HepG2 (cell line): ENCODE data around the gene GALNT9. TPM values are rescaled to one million over a fixed set of nuclear protein-coding genes. Genes with fewer than 3 reads are reported as not detected.

Source experiments
- EED ChIP-seq: sonication (generic); formaldehyde crosslinking; IDR thresholded peaks from 2 replicates; pipeline ENCODE4 v1.5.0; 2020; ENCODE audit warnings: mild to moderate bottlenecking, missing genetic modification reagents
- NONO ChIP-seq, 2 experiments: fragments of 450-650 bp in 1 of 2; sonication (generic) in 1 of 2; formaldehyde crosslinking in 1 of 2; IDR thresholded peaks in 1 of 2; conservative IDR thresholded peaks in 1 of 2; 2 replicates each; pipeline versions ENCODE4 v1.6.1 to v1.8.0; 2017 to 2022; ENCODE audit warnings: mild to moderate bottlenecking in 1 of 2, missing genetic modification reagents in 1 of 2, moderate library complexity in 1 of 2
- PCBP2 ChIP-seq: fragments of 200-400 bp; formaldehyde crosslinking; optimal IDR thresholded peaks from 2 replicates; pipeline ENCODE3; 2018; ENCODE audit warnings: low read length, low read depth; ENCODE audit not compliant: poor library complexity, severe bottlenecking
- SRSF1 ChIP-seq: fragments of 200-400 bp; formaldehyde crosslinking; optimal IDR thresholded peaks from 2 replicates; pipeline ENCODE3; 2017; ENCODE audit warnings: mild to moderate bottlenecking, low read depth, low read length, moderate library complexity
- ZIK1 ChIP-seq: sonication (generic); formaldehyde crosslinking; IDR thresholded peaks from 2 replicates; pipeline ENCODE4 v1.5.0; 2020; ENCODE audit warnings: mild to moderate bottlenecking, low read depth, missing genetic modification reagents, borderline replicate concordance
- ZNF124 ChIP-seq: sonication (generic); formaldehyde crosslinking; IDR thresholded peaks from 2 replicates; pipeline ENCODE4 v1.4.0; 2020; ENCODE audit warnings: missing genetic modification reagents
- ZNF343 ChIP-seq: sonication (generic); formaldehyde crosslinking; IDR thresholded peaks from 2 replicates; pipeline ENCODE4 v1.4.0; 2020; ENCODE audit warnings: mild to moderate bottlenecking, missing genetic modification reagents
- polyA plus RNA-seq, 8 experiments: library from polyadenylated mRNA; depleted of rRNA in 3 of 8; stranded (reverse) in 7 of 8; unstranded in 1 of 8; fragments of >200 nt; fragmentation: Illumina TruSeq in 4 of 8; extraction: Trizol in 4 of 8; gene quantifications; 2 replicates each; pipeline versions ENCODE4 v1.2.1 to v1.2.3, GENCODE V29; 2011 to 2016; ENCODE audit warnings: low read depth in 4 of 8, missing spikeins in 1 of 8, mixed read lengths in 1 of 8; ENCODE audit not compliant: insufficient read depth in 1 of 8
- total RNA-seq, 5 experiments: library from RNA; depleted of rRNA; stranded (reverse); fragments of >200 nt; fragmentation: Illumina TruSeq; extraction: Trizol; gene quantifications; 2 replicates each; pipeline ENCODE4 v1.2.3, GENCODE V29; 2016; ENCODE audit warnings: low read depth in 1 of 5
- TF ChIP-seq, protein P1 (sequence below): sonication (generic); formaldehyde crosslinking; IDR thresholded peaks from 2 replicates; pipeline ENCODE4 v1.4.0; 2020; ENCODE audit warnings: missing genetic modification reagents, mild to moderate bottlenecking, borderline replicate concordance
- TF ChIP-seq, protein P2 (sequence below): sonication (generic); formaldehyde crosslinking; IDR thresholded peaks from 2 replicates; pipeline ENCODE4 v1.5.0; 2020; ENCODE audit warnings: mild to moderate bottlenecking, missing genetic modification reagents
- TF ChIP-seq, protein P3 (sequence below): sonication (generic); formaldehyde crosslinking; IDR thresholded peaks from 2 replicates; pipeline ENCODE4 v1.5.1; 2020; ENCODE audit warnings: mild to moderate bottlenecking, missing genetic modification reagents, moderate library complexity
- TF ChIP-seq, protein P4 (sequence below): IDR thresholded peaks from 2 replicates; pipeline ENCODE4 v1.6.1; 2018; ENCODE audit warnings: missing genetic modification reagents, mild to moderate bottlenecking, missing compliant biosample characterization
- TF ChIP-seq, protein P5 (sequence below), 2 experiments: fragments of 450-650 bp in 1 of 2; sonication (generic) in 1 of 2; formaldehyde crosslinking in 1 of 2; IDR thresholded peaks; 2 replicates each; pipeline versions ENCODE4 v1.6.1 to v1.8.0; 2016 to 2022; ENCODE audit warnings: antibody characterized with exemption in 1 of 2, mild to moderate bottlenecking in 1 of 2, missing genetic modification reagents in 1 of 2

The GALNT9 gene
- total and polyA plus RNA-seq, 2 of the 13 experiments (the other 11 are each of a cell fraction or from before 2014, with no cell fraction given) = 0.04 TPM; not detected in 1

DNA sequence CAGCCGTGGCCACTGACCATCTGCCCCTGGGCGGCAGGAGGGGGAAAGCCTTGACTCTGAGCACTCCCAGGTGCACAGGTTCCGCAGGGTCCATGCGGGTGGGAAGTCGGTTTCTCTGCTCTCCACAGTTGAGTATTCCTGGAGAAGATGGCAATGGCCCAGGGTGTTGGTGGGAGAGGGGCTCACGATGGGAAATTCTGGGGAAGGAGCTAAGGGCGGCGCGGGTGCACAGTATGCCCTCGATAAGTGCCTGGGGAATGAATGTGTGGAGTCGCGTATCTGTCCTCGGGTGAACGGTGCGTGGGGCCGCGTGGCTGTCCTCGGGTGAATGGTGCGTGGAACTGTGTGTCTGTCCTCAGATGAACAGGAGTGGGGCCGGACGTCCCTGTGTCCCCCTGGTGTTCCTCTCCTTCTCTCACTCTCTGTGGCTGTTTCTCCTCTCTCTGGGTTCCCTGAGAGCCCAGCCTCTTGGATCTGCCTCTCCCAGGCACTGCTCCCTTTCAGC is 147.1 kb downstream of the GALNT9 start (continued):
- TF ChIP-seq, protein P1, sequence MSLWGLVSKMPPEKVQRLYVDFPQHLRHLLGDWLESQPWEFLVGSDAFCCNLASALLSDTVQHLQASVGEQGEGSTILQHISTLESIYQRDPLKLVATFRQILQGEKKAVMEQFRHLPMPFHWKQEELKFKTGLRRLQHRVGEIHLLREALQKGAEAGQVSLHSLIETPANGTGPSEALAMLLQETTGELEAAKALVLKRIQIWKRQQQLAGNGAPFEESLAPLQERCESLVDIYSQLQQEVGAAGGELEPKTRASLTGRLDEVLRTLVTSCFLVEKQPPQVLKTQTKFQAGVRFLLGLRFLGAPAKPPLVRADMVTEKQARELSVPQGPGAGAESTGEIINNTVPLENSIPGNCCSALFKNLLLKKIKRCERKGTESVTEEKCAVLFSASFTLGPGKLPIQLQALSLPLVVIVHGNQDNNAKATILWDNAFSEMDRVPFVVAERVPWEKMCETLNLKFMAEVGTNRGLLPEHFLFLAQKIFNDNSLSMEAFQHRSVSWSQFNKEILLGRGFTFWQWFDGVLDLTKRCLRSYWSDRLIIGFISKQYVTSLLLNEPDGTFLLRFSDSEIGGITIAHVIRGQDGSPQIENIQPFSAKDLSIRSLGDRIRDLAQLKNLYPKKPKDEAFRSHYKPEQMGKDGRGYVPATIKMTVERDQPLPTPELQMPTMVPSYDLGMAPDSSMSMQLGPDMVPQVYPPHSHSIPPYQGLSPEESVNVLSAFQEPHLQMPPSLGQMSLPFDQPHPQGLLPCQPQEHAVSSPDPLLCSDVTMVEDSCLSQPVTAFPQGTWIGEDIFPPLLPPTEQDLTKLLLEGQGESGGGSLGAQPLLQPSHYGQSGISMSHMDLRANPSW (CRISPR knock-in tag) = no peak
- TF ChIP-seq ZNF343 (CRISPR knock-in tag) (no peak), PCBP2 (no peak), ZNF124 (CRISPR knock-in tag) (no peak), SRSF1 (no peak), EED (CRISPR knock-in tag) (no peak), NONO (IDR thresholded peaks at IDR 0.05) (no peak), NONO (CRISPR knock-in tag; conservative IDR thresholded peaks at IDR 0.05) (no peak), ZIK1 (CRISPR knock-in tag) (no peak)
- TF ChIP-seq, protein P2, sequence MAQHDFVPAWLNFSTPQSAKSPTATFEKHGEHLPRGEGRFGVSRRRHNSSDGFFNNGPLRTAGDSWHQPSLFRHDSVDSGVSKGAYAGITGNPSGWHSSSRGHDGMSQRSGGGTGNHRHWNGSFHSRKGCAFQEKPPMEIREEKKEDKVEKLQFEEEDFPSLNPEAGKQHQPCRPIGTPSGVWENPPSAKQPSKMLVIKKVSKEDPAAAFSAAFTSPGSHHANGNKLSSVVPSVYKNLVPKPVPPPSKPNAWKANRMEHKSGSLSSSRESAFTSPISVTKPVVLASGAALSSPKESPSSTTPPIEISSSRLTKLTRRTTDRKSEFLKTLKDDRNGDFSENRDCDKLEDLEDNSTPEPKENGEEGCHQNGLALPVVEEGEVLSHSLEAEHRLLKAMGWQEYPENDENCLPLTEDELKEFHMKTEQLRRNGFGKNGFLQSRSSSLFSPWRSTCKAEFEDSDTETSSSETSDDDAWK (CRISPR knock-in tag) = no peak
- TF ChIP-seq, protein P3, sequence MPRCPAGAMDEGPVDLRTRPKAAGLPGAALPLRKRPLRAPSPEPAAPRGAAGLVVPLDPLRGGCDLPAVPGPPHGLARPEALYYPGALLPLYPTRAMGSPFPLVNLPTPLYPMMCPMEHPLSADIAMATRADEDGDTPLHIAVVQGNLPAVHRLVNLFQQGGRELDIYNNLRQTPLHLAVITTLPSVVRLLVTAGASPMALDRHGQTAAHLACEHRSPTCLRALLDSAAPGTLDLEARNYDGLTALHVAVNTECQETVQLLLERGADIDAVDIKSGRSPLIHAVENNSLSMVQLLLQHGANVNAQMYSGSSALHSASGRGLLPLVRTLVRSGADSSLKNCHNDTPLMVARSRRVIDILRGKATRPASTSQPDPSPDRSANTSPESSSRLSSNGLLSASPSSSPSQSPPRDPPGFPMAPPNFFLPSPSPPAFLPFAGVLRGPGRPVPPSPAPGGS (CRISPR knock-in tag) = no peak
- TF ChIP-seq, protein P4, sequence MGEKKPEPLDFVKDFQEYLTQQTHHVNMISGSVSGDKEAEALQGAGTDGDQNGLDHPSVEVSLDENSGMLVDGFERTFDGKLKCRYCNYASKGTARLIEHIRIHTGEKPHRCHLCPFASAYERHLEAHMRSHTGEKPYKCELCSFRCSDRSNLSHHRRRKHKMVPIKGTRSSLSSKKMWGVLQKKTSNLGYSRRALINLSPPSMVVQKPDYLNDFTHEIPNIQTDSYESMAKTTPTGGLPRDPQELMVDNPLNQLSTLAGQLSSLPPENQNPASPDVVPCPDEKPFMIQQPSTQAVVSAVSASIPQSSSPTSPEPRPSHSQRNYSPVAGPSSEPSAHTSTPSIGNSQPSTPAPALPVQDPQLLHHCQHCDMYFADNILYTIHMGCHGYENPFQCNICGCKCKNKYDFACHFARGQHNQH (CRISPR knock-in tag) = no peak
- TF ChIP-seq, protein P5, sequence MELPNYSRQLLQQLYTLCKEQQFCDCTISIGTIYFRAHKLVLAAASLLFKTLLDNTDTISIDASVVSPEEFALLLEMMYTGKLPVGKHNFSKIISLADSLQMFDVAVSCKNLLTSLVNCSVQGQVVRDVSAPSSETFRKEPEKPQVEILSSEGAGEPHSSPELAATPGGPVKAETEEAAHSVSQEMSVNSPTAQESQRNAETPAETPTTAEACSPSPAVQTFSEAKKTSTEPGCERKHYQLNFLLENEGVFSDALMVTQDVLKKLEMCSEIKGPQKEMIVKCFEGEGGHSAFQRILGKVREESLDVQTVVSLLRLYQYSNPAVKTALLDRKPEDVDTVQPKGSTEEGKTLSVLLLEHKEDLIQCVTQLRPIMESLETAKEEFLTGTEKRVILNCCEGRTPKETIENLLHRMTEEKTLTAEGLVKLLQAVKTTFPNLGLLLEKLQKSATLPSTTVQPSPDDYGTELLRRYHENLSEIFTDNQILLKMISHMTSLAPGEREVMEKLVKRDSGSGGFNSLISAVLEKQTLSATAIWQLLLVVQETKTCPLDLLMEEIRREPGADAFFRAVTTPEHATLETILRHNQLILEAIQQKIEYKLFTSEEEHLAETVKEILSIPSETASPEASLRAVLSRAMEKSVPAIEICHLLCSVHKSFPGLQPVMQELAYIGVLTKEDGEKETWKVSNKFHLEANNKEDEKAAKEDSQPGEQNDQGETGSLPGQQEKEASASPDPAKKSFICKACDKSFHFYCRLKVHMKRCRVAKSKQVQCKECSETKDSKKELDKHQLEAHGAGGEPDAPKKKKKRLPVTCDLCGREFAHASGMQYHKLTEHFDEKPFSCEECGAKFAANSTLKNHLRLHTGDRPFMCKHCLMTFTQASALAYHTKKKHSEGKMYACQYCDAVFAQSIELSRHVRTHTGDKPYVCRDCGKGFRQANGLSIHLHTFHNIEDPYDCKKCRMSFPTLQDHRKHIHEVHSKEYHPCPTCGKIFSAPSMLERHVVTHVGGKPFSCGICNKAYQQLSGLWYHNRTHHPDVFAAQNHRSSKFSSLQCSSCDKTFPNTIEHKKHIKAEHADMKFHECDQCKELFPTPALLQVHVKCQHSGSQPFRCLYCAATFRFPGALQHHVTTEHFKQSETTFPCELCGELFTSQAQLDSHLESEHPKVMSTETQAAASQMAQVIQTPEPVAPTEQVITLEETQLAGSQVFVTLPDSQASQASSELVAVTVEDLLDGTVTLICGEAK (IDR thresholded peaks at IDR 0.05) = no peak
- TF ChIP-seq, protein P5 (CRISPR knock-in tag; IDR thresholded peaks at IDR 0.05) = no peak
